Activated gamma-delta T cell treated with anti-CD3 and anti-CD28 coated beads, Interleukin-2, amount 50 U/mL, for 16 hours (primary cell): ENCODE measurements around the gene GID4.

ENCODE experiments used
- DNase-seq: peaks from one replicate; pipeline ENCODE4 v3.0.0-alpha.2; 2020; ENCODE audit warnings: low read depth

The GID4 gene

GRCh38 chr17:18102640-18103039 is 63.4 kb downstream of the GID4 start:
- DNase-seq, result no peak

GRCh38 chr17:18105027-18105426 is 65.8 kb downstream of the GID4 start:
- DNase-seq, result no peak

- no peak for DNase-seq
Observed at GRCh38 chr17:18105595-18105994, 66.4 kb downstream of the GID4 start.

GRCh38 chr17:18106211-18106610 is 67.0 kb downstream of the GID4 start:
- DNase-seq, result no peak

GRCh38 chr17:18107061-18107790 is 68.0 kb downstream of the GID4 start:
- DNase-seq, result no peak

DNA sequence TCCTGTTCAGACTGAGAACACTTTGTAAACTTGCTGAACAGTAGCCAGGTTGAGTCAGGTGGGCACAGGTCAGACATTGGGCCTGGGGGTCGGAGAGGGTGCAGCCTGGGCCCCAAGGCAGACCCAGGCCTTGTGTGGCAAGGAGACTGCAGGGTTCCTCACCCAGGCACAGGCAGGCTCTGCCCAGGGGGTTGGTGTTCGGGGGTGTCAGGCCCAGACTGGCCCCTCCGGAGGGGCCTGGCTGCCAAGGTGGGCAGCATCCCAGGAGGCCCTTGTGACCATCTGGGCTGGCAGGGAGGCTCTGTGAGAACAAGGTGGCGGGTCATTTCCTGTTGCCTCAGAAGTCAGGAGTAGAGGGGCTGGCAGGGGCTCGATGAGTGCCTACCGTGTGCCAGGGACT is 68.8 kb downstream of the GID4 start:
- no peak for DNase-seq

DNA sequence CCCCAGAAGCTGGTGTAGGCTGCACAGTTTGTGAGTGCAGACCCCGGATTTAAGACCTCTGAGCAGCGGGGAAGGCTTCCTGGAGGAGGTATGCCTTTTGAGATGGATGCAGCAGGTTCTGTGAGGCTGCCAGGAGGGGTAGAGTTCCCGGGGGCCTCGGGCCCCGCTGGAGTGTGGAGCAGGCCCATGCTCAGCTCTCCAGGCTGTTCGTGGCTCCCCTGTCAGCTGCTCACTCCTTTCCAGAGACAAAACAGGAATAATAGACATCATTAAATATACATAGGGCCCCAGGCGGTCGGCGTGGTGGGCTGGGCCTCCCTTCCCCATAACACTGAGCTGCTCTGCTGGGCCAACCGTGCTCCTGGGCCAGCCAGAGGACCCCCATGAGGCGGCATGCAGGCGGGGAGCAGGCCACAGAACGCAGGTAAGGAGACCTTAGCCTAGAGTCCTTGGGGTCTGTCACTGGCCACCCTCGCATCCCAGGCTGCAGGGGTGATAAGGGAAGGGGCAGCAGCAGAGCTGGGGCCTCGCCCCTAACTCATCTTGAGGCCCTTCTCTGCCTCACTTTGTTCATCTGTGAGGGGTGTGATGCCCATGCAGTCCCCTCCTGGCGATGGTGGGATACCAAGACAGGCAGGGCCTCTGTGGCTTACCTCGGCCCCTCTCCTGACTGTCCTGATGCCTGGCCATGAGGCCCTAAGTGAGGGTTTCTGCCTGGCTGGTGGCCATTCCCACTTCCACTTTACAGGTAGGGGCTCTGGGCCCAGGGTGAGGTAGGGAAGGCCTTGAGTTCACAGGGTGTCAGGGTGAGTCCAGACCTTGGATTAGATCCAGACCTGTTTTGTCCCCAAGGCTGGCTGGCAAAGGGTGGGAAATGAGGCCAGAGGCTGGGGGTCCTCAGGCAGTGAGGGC is 69.4 kb downstream of the GID4 start, which contains the start of gene MYO15A:
MYO15A (plus strand) TSS at position 356 of the 912 bp plus-strand sequence. CDS start 10,045 bp downstream, outside the sequence.
- no peak for DNase-seq

GRCh38 chr17:18109935-18110485 is 70.8 kb downstream of the GID4 start:
- no peak for DNase-seq

GRCh38 chr17:18110636-18111145 is 71.5 kb downstream of the GID4 start:
- no peak for DNase-seq

GRCh38 chr17:18111330-18111971 is 72.2 kb downstream of the GID4 start:
- no peak for DNase-seq

GRCh38 chr17:18115517-18115916 is 76.3 kb downstream of the GID4 start:
- DNase-seq, result no peak

DNA sequence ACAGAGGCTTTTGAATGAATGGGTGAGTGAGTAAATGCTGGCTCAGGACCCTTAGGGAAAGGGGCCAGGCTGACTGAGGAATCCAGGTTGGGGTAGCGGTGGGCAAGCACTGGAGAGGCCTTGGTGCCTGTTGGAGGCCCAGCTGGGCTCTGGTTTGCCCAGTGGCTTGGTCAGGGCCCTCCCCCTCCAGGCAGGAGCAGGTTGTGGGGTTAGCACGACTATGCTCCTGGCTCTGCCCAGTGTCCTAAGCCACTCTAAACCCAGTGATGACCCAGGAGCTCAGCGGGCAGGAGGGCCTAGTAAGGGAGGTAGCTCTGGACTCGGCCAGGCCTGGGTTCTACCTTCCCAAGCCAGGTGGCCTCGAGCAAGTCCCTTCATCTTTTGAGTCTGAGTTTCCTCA is 76.9 kb downstream of the GID4 start:
- DNase-seq, result no peak

DNA sequence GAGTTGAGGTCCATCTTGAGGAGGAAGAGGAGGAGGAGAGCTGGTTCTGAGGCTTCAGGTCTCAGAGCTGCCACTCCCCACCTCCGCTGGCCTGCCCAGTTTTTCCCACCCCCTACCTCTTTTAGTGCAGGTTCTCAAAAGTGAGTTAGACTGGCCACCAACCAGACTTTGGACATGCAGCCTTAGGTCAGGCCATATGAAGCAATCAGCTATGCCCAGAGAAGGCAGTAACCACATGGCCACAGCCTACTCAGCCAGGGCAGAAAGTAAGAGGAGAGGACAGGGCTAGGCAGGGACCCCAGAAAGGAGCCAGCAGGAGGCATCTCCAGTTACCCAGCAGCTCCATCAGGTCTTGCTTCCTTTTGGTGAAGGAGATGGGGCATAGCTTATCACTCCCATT is 78.3 kb downstream of the GID4 start:
- DNase-seq, result no peak
